ENCODE measurements around the gene EXOC6B.
"Not testable (repeated sequence)": the region's sequence is repeated elsewhere in the genome, so short reads cannot be mapped to it uniquely, and the experiment has no call there.

Gene EXOC6B

DNA sequence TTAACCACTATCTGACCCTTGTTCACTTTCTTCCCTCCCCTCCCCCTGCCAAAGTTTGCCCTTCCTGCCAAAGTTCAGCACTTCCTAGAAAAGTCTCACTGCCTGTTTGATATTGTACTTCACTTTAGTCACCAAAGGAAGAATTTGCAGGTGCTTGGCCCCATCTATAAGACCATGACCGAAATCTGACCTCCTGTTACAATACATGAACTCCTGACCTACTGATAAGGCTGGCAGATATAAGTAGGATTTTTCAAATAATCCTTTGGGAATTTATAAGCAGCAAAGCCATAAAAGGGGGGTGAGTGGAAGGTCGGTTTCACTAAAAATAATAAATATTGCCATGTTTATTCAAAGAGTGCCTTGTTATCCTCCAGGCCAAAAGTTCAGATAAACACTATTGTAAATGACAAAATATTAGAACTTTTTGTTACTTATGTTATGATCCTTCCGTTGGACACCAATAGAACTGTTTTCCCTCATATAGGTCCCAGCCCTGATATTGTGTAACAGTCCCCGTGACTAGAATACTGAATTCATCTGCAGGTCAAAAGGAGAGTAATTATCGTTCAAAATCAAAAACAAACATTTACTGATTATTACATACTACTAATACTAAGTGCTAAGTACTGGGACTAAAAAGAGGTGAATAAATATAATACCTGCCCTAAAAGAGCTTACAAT is 277.6 kb downstream of the EXOC6B start:
- no peak for DNase-seq (ENCODE audit: low read depth)

DNA sequence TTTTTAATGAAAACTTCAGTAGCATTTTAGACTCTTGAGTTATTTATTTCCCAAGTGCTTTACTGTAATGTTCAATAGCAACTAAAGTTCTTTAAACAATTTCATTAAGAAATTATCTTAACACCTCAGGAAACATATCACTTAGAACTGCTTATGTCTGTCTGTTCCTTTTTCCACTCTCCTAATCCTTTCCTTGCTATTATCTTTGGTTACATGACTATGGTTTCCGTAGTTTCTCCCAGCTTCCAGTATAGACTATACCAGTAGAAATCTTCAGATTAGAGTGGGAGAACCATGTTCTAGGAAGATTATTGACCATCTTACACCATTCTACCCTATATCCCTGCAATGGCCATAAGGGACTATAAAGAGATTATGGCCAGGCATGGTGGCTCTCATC is 280.0 kb downstream of the EXOC6B start:
- no peak for DNase-seq (ENCODE audit: low read depth)

DNA sequence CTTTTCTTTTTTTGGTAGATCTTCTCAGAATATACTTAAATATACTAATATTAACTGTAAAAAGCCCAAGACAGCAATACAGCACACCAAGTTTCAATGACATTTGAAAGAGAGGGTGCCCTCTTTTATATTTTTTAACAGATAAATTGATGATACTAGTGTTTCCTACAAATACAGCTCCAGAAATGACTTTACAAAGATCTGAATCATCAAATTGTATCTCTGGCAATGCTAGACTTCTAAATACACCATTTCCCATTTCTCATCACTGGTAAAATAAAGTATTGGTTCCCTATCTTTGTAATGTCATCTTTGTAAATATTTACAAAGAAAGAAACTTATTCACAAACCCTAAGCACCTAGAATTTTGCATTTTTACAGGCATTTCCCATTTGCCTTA is 281.3 kb downstream of the EXOC6B start:
- no peak for DNase-seq (ENCODE audit: low read depth)

DNA sequence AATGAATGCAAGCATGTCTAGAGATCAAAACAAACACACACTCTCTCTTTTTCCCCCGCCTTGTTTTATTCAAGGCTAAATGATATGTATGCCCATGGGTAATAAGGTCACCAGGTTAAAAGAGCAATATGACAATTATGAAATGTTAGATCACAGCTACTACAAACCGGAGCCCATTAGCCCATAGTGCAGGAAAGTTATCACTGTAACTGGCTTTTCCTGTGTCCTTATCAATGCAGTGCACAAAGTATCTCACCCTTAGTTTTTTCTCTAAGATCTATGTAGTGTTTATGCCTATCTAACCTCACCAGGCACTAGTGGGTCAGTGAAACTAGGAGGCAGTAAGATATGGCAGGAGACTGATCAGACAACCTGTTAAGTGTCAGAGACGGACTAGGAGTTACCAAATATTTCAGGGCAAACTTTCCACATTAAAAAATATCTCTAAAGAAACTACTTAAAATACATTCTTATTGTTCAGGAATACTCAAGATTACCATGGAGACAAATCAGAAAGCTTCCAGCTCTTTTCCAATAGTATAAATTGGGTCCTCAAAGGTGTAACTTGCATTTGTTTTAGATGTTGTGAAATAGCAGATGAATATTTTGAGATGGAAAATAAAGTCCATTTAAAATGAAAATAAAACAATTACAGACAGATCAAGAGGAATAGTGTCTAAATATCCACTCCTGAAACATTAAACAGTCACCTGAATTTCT is 282.2 kb downstream of the EXOC6B start:
- no peak for DNase-seq (ENCODE audit: low read depth)

DNA sequence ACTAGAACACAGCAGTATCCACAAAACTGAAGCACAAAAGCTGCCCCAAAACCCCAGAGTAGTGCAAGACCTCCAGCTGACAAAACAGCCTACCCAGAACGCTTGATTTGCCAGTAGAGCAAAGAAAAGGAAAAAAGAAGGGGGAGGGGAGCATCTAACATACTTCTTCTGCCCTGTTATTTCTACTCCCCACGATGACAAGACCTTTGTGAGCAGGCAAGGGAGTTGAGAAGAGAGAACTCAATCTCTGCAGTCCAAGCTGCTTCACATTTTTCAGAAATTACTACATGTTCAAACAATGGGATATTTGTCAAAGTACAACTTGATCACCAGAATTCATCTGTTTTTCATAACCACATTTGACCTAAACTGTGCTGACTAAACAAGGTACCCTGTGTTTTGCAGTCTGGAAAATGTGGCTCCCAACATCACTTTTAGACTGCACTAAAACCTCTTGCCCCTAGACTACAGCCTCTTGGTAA is 286.7 kb downstream of the EXOC6B start:
- no peak for DNase-seq (ENCODE audit: low read depth)

DNA sequence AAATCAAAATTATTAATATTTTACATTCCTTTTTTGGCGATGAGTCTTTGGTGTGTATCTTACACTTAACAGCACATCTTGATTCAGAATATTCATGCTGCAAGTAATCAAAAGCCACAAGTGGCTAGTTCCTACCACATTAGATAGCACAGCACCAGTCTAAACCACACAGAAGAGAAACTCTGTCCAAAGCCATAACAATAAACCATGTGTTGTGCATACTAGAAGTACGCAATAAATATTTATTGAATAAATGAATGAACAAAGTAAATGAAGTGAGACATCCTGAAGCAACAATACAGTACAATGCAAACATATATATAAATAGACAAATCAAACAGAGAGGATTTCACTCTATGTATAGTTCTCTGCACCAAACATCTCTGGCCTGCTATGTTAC is 287.3 kb downstream of the EXOC6B start:
- no peak for DNase-seq (ENCODE audit: low read depth)

DNA sequence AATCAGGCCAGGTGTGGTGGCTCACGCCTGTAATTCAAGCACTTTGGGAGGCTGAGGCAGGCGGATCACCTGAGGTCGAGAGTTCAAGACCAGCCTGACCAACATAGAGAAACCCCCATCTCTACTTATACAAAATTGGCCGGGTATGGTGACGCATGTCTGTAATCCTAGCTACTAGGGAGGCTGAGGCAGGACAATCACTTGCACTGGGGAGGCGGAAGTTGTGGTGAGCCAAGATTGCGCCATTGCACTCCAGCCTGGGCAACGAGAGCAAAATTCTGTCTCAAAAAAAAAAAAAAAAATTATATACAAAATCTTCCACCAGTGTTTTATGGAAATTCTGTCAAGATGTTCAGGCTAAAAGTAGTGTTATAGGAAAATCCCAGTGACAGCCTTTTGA is 290.2 kb downstream of the EXOC6B start:
- not testable (repeated sequence) for DNase-seq (ENCODE audit: low read depth)

DNA sequence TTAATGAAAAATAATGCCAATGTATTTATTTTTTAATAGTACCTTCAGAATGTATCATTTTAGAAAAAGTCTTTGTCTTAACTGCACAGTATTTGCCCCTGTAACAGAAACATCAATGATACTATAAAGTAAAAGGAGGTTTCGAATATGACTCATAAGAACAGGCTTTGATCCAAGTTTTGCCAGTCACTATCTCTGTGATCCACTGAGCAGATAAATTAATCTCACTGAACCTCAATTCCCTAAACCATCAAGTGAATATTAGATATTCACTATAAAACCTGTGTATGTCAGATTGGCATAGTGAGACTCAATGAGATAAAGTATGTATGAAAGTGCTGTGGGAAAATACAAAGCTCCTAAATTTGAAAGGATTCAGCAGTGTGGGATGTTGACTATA is 292.1 kb downstream of the EXOC6B start:
- DNase-seq (ENCODE audit: low read depth) = no peak

DNA sequence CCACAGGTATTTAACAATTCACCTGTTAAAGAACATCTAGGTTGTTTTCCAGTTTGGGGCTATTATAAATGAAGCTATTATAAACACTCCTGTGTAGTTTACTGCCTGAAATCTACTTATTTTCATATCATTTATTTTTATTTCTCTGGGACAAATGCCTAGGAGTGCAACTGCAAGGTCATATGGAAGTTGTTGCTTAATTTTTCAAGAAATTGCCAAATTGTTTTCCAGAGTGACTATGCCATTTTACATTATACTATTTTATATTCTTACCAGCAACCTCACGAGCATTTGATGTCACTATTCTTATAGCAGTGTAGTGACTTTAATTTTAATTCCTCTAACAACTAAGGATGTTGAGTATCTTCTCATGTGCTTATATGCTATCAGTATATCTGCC is 298.4 kb downstream of the EXOC6B start:
- no peak for DNase-seq (ENCODE audit: low read depth)

DNA sequence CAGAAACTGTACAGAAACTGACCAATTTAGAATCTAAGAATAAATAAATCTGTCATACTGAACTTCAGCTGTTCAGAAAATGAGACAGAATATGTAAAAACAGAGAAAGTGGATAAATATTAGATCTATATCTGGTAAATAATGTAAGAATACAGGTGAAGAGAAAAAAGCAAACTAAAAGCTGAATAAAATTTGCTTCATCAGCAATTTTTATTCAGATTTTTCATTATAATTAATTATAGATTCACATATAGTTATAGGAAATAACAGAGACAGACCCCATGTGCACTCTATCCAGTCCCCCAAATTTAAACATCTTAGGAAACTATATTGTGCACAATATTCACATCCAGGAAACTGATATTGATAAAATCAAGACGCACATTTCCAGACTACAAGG is 299.2 kb downstream of the EXOC6B start:
- no peak for DNase-seq (ENCODE audit: low read depth)

DNA sequence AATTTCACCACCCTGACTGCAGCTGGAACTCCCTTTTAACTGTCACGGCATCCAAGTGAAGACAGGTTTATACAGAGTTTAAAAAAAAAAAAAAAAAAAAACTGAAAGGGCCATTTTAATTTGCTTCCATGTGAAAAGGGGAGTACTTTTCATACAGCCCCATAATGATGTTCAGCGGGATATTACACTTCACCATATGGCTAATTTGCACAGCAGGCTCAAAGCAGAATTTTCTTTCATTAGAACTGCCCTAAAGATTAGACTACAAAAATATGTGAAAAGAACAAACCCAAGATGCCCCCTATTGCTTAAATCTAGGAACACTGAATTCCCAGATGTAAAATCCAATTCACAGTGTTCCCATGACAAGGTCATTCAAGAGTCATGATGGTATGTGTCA is 301.8 kb downstream of the EXOC6B start:
- no peak for DNase-seq (ENCODE audit: low read depth)

DNA sequence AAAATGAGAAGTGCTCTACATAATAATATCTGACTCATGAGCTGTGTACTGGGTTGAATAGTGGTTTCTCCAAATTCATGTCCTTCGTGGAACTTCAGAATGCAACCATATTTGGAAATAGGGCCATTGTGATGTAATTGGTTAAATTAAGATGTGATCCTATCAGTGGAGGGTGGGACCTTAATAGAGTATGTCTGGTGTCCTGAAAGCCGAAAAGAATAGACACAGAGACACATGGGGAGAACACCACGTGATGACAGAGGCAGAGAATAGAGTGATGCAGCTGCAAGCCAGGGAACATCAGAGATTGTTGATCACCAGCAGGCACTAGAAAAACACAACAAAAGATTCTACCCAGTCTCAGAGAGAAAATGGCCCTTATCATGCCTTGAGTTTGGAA is 310.1 kb downstream of the EXOC6B start:
- no peak for DNase-seq (ENCODE audit: low read depth)

DNA sequence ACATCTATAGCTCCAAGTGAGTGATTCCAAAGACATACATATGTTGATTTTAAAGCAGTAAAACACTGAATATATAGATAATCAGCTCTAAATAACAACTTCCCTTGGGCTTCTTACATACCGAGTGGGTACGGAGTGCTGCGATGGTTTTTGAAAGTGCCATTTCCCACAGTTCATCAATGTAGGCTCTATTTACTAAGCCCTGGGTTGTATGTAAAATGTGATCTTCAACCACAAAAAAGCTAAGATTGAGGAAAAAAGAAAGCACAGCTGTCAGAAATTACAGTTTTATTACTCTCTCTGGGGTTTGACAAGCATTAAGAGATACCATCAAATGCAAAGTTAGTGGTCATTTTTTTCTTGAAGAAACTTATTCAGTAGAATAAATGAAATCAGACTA is 312.8 kb downstream of the EXOC6B start:
- DNase-seq (ENCODE audit: low read depth) = no peak

DNA sequence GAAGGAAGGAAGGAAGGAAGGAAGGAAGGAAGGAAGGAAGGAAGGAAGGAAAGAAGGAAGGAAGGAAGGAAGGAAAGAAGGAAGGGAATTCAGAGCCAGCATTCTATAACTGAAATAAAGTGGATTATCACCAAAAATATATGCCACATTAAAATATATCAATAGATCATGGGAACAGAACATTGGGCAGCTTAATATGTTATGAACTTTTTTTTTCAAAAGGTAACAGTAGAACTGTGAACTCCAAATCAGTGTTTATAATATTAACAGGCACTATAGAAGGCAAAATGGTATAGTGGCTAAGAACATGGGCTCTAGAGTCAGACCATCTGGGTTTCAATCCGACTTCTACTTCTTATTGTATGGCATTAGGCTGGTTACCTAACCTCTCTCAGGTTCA is 313.5 kb downstream of the EXOC6B start:
- DNase-seq (ENCODE audit: low read depth) = no peak

DNA sequence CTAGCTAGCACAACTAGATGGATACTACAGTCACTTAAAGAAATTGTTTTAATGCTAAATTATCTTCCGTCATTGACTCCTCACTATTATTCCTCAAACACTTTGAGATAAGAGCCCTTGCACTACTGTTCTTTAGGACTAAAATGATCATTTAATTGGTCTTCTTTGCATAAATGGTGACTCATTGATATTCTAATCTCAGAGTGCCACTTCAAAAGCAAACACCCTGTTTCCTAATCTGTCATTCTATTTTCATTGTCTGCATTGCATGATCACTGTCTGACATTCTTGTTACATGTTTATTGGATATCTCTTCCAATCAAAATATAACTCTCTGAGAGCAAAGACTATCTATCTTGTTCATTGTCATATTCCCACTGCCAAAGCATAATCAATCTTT is 313.9 kb downstream of the EXOC6B start:
- no peak for DNase-seq (ENCODE audit: low read depth)

DNA sequence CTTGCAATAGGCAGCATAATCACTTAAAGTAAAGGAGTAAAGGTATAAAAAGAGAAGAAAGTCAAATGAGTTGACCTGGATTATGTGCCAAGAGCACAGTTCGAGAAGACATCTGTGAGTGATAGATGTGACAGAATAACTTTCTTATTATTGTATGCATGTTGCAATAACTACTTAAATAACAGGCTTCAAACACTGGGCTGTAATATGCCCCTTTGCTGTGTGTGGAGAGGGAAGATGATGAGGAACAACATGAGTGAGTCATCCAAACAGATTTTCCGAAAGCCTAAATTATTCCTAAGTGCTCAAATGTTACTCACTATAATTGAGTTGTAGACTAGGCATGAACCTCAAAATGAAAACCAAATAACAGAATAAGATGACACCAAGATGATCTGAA is 328.1 kb downstream of the EXOC6B start:
- DNase-seq (ENCODE audit: low read depth) = no peak

DNA sequence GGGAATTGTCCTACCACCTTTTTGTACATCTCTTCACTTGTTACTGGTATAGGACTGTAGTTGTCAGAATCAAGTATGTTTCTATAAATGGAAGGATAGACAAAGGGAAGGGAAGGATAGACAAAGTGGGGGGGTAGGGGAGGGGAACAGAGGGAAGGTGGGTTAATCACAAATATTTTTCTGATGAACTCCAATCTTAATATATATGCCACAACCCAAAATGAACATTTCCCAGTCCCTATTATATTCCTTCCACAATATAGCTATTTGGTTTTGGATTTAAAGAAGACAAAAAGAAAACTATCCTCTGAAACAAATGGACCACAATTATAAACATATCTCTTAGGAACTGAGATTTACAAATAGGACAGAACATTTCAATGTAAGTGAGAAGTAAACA is 329.4 kb downstream of the EXOC6B start:
- no peak for DNase-seq (ENCODE audit: low read depth)

DNA sequence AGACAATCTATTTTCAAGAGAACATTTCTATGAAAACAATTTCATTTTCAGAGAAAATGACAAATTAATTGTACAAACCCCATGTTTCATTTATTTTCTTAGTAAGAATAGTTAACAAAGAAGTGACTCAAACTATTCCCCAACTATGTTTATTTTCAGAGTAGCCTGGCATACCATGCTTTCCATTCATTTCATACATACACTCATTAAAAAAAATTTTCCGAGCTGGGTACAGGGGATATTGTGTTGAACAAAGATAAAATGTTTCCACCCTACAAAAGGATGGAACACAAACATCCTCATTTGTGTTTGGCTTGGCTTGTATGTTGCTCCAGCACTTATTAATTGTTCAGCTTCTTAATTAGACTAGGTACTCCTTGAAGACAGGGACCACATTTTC is 331.4 kb downstream of the EXOC6B start:
- no peak for DNase-seq (ENCODE audit: low read depth)

DNA sequence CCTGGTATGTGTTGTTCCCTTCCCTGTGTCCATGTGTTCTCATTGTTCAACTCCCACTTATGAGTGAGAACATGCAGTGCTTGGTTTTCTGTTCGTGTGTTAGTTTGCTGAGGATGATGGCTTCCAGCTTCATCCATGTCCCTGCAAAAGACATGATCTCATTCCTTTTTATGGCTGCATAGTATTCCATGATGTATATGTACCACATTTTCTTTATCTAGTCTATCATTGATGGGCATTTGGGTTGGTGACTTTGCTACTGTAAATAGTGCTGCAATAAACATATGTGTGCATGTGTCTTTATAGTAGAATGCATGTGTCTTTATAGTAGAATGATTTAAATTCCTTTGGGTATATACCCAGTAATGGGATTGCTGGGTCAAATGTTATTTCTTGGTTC is 341.2 kb downstream of the EXOC6B start:
- not testable (repeated sequence) for DNase-seq (ENCODE audit: low read depth)

DNA sequence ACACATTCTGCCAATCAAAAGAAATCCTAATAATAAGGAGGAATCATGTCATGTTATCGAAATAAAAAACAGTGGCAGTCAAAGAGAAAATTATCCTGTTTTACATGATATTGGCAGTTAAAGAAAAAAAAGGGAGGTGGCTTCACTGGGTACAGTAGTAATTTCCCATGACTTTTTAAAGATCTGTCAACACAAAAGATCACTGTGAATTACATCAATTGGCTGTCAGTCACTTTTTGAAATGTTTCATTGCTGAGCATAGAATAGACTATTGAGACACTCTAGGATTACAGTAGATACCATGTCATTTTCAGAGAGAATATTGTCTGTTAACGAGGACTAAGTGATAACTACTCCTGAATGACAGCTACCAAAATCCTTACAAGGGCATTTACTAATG is 342.5 kb downstream of the EXOC6B start:
- DNase-seq (ENCODE audit: low read depth) = no peak

DNA sequence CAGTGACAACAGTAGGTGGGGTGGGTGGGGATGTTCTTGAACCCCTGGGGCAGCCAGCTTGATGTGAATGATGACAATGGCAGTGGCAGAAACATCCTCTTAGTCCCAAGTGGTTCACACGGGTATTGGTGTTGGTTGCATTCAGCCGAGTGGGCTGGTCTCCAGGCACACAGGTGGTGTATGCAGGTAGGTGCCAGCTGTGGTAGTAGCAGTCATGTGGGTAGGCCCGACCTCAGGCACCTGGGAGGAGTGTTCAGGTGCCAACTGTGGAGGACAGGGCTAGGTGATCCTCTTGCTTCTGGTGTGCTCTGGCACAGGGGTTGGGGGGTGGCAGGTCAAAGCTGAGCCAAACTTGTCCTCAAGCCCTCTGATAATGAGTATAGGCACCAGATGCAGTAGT is 350.6 kb downstream of the EXOC6B start:
- no peak for DNase-seq (ENCODE audit: low read depth)

DNA sequence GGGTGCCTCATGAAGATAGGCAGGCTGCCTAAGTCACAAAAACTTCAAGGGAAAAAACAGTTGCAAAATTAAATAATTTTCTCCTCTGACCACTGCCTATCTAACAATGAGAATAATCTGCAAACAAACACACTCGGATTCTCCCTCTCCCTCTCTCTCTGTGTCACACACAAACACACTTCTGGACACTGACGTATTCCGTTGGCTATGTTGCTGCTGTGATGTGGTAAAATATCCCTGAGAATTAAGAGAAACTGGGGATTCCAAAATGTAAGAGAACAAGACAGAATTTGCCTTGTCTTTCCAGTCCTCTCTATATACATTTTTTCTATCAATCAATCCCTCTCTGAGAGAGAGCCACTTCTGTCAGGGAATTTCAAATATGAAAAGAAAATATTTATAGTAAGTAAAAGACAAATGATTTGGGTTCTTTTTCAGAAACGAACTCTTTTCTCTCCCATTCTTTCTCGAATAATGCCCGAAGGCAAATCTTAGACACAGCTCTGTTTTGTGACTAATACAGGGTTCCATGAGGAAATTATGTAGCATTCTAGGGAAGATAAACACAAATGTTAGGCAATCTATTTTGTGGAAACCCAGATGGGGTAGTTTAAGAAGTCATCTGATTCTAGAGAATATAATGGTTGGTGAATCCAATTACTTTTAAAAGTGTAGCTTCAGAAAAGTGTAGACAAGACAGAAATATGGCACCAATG is 367.9 kb downstream of the EXOC6B start:
- DNase-seq (ENCODE audit: low read depth) = no peak

DNA sequence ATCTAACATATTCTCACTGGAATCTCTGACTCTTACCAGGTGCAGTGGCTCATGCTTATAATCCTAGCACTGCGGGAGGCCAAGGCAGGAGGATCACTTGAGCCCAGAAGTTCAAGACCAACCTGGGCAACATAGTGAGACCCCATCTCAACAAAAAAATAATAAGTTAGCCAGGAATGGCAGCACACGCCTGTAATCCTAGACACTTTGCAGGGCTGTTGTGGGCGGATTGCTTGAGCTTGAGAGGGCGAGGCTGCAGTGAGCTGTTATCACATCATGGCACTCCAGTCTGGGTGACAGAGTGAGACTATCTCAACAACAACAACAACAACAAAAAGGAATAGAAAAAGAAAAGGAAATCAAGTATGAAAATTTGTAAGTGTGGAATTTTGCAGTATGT is 371.6 kb downstream of the EXOC6B start:
- no peak for DNase-seq (ENCODE audit: low read depth)

All from stimulated activated CD8-positive, alpha-beta memory T cell treated with anti-CD3 and anti-CD28 coated beads, Interleukin-7, amount 100 ng/mL, for 24 hours (primary cell).